Liver (tissue), 9 donors: ENCODE results near the gene ZC3H18. TPM values are rescaled to one million over a fixed set of nuclear protein-coding genes. Genes with fewer than 3 reads are reported as not detected.

ENCODE experiments used
- DNase-seq: peaks from one replicate; pipeline ENCODE4 v3.0.0-alpha.2; 2017; ENCODE audit warnings: low spot score
- H3K27ac ChIP-seq, 2 donors: one replicate each; pipeline ENCODE4 v1.7.0; 2013; ENCODE audit warnings: inconsistent platforms in 2 of 2, low read length in 2 of 2, control low read depth in 1 of 2, low read depth in 1 of 2, mild to moderate bottlenecking in 1 of 2
- H3K27me3 ChIP-seq, 4 donors: one replicate each; pipeline versions ENCODE4 v1.6.1 to v1.7.0; 2013; ENCODE audit warnings: low read length in 3 of 4, inconsistent platforms in 1 of 4, mild to moderate bottlenecking in 1 of 4, moderate library complexity in 1 of 4; ENCODE audit not compliant: control insufficient read depth in 4 of 4, insufficient read depth in 4 of 4
- H3K36me3 ChIP-seq, 4 donors: one replicate each; pipeline versions ENCODE4 v1.6.1 to v1.7.0; 2013; ENCODE audit warnings: low read length in 3 of 4, mild to moderate bottlenecking in 3 of 4, low read depth in 1 of 4, moderate library complexity in 1 of 4; ENCODE audit not compliant: control insufficient read depth in 4 of 4, insufficient read depth in 3 of 4
- H3K4me1 ChIP-seq, 4 donors: one replicate each; pipeline versions ENCODE4 v1.6.1 to v1.7.0; 2013; ENCODE audit warnings: low read length in 3 of 4, mild to moderate bottlenecking in 3 of 4, moderate library complexity in 1 of 4; ENCODE audit not compliant: control insufficient read depth in 4 of 4, insufficient read depth in 4 of 4
- H3K4me3 ChIP-seq, 3 donors: one replicate each; pipeline versions ENCODE4 v1.6.1 to v1.7.0; 2013; ENCODE audit warnings: low read length in 3 of 3, control low read depth in 1 of 3, low read depth in 1 of 3, mild to moderate bottlenecking in 1 of 3
- H3K9ac ChIP-seq, 2 donors: one replicate each; pipeline ENCODE4 v1.7.0; 2013; ENCODE audit warnings: low read length in 2 of 2, mild to moderate bottlenecking in 2 of 2, moderate library complexity in 2 of 2, control low read depth in 1 of 2, low read depth in 1 of 2
- H3K9me3 ChIP-seq, 4 donors: one replicate each; pipeline versions ENCODE4 v1.6.1 to v1.7.0; 2013; ENCODE audit warnings: low read length in 3 of 4; ENCODE audit not compliant: control insufficient read depth in 4 of 4
- CTCF ChIP-seq: fragments of 150-350 bp; IDR thresholded peaks from 2 replicates; pipeline ENCODE4 v1.5.1; 2017; ENCODE audit warnings: improper control_type of control experiment, low read depth, low read length; ENCODE audit not compliant: missing input control
- FOXA1 ChIP-seq: IDR thresholded peaks from 2 replicates; pipeline ENCODE4 v1.6.1; 2016; ENCODE audit warnings: antibody characterized with exemption
- FOXA2 ChIP-seq: IDR thresholded peaks from 2 replicates; pipeline ENCODE4 v1.6.1; 2016; ENCODE audit warnings: antibody characterized with exemption
- GABPA ChIP-seq, 2 donors: IDR thresholded peaks in 1 of 2; conservative IDR thresholded peaks in 1 of 2; 2 replicates each; pipeline ENCODE4 v1.6.1; 2016; ENCODE audit warnings: antibody characterized with exemption in 2 of 2, mild to moderate bottlenecking in 1 of 2, moderate library complexity in 1 of 2
- HNF4A ChIP-seq, 2 donors: conservative IDR thresholded peaks; 2 replicates each; pipeline ENCODE4 v1.6.1; 2016; ENCODE audit warnings: antibody characterized with exemption in 2 of 2, mild to moderate bottlenecking in 2 of 2
- MAX ChIP-seq: IDR thresholded peaks from 2 replicates; pipeline ENCODE4 v1.6.1; 2016; ENCODE audit warnings: antibody characterized with exemption
- RAD21 ChIP-seq, 2 donors: IDR thresholded peaks; 2 replicates each; pipeline ENCODE4 v1.6.1; 2016; ENCODE audit warnings: antibody characterized with exemption in 2 of 2, mild to moderate bottlenecking in 2 of 2
- SP1 ChIP-seq: IDR thresholded peaks from 2 replicates; pipeline ENCODE4 v1.6.1; 2018; ENCODE audit warnings: antibody characterized with exemption, mild to moderate bottlenecking
- TAF1 ChIP-seq: conservative IDR thresholded peaks from 2 replicates; pipeline ENCODE4 v1.6.1; 2016; ENCODE audit warnings: antibody characterized with exemption, mild to moderate bottlenecking
- YY1 ChIP-seq: IDR thresholded peaks from 2 replicates; pipeline ENCODE4 v1.6.1; 2016; ENCODE audit warnings: antibody characterized with exemption, mild to moderate bottlenecking
- ZBTB33 ChIP-seq: IDR thresholded peaks from 2 replicates; pipeline ENCODE4 v1.6.1; 2016; ENCODE audit warnings: antibody characterized with exemption
- WGBS: extraction: QIAGEN DNeasy Blood & Tissue Kit; methylation state at CpG from one replicate; pipeline ENCODE4 v1.1.7; 2013; 5-methylcytosine and 5-hydroxymethylcytosine counted together
- polyA plus RNA-seq, 2 donors: library from polyadenylated mRNA; stranded (reverse) in 1 of 2; unstranded in 1 of 2; fragments of 200-250 nt in 1 of 2; fragments of >200 nt in 1 of 2; fragmentation: Nextera tagmentation in 1 of 2; extraction: Ambion mirVana in 1 of 2; gene quantifications; one replicate each; pipeline versions ENCODE4 v1.2.1 to v1.2.3, GENCODE V29; 2013 to 2015
- total RNA-seq, 2 donors: library from RNA; depleted of rRNA; stranded (reverse); fragments of >200 nt; gene quantifications; one replicate each; pipeline ENCODE4 v1.2.3, GENCODE V29; 2014
- donor health status: healthy.
- donor health status: healthy.
- donor health status: healthy.
- donor health status: healthy.
- donor health status: healthy.

Gene ZC3H18
- total and polyA plus RNA-seq, 4 donors = 10.2 to 10.9 (median 10.5) TPM

GRCh38 chr16:88677721-88678120 is 107.5 kb downstream of the ZC3H18 start (continued):
- TF ChIP-seq ZBTB33 = no peak
- TF ChIP-seq SP1 = no peak
- TF ChIP-seq GABPA (IDR thresholded peaks at IDR 0.05 in 1 of 2, conservative IDR thresholded peaks at IDR 0.05 in 1 of 2) = no peak
- no peak for TF ChIP-seq RAD21 (IDR thresholded peaks at IDR 0.05)
- no peak for TF ChIP-seq FOXA1
- no peak for TF ChIP-seq TAF1
- no peak for TF ChIP-seq HNF4A (conservative IDR thresholded peaks at IDR 0.05)

- peaks cover 0 to 8% (median 0%) of the 10 kb centered on the region in 4 donors for H3K4me1 ChIP-seq
- 64% methylated on average over 32 of the region's 32 CpGs for WGBS
- H3K9me3 ChIP-seq = no peaks in the 10 kb centered on the region
- H3K27ac ChIP-seq = no peak overlapping the region
- DNase-seq = no peak
- H3K27me3 ChIP-seq = no peaks in the 10 kb centered on the region
- no peak overlapping the region for H3K9ac ChIP-seq
- peaks cover 0 to 8% (median 0%) of the 10 kb centered on the region in 4 donors for H3K36me3 ChIP-seq
- no peak for TF ChIP-seq MAX
- no peak for TF ChIP-seq RAD21 (IDR thresholded peaks at IDR 0.05)
- TF ChIP-seq FOXA1 = no peak
- TF ChIP-seq FOXA2 = no peak
- TF ChIP-seq YY1 = no peak
- no peak for TF ChIP-seq CTCF
- no peak overlapping the region for H3K4me3 ChIP-seq
Measured at GRCh38 chr16:88678224-88678979, 108.2 kb downstream of the ZC3H18 start.

GRCh38 chr16:88680554-88681083 is 110.4 kb downstream of the ZC3H18 start:
- Histone ChIP-seq H3K4me1 (peaks cover 3 to 15% (median 4%) of the 10 kb centered on the region in 4 donors), H3K9me3 (no peaks in the 10 kb centered on the region), H3K4me3 (no peak overlapping the region), H3K9ac (no peak overlapping the region), H3K27me3 (no peaks in the 10 kb centered on the region), H3K27ac (no peak overlapping the region), H3K36me3 (no peaks in the 10 kb centered on the region)
- TF ChIP-seq YY1 = no peak
- peak; percentile 26 to 51 for TF ChIP-seq HNF4A (conservative IDR thresholded peaks at IDR 0.05)
- DNase-seq = no peak
- 90% methylated on average over 5 of the region's 5 CpGs for WGBS
